ENCODE data around the gene MRPL27. TPM values are rescaled to one million over a fixed set of nuclear protein-coding genes. Genes with fewer than 3 reads are reported as not detected.

Gene MRPL27
- total and polyA plus RNA-seq, 10 donors = 26.4 to 102 (median 34.9) TPM

DNA sequence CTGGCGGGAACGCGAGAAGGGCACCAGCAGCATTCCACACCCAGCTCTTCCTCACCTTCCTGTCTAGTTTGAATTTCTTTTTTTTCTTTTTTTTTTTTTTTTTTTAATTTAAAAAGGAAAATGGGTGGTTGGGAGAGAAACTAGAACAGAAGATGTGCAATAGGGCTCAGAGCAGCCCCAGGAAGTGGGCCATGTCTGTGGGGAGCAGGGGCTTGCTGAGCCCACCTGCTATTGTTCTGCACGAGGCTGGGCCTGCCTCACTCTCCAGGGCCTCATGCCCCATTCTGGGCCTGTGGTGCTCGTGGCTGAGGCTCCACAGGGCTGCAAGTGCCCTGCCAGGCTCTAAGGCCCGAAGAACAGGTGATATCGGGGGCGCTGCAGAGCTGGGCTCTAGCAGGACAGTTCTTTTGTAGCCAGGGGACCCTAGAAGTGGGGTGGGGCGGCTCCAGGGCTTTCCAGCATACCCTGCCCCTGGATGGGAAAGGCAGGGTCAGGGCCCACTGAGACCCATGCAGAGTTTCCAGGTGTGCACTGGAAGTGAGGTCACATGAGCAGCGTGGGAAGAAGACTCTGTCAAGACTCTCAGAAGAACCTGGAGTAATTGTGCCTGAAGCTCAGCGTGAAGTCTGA, 12.4 kb downstream of the MRPL27 start:
- peak; percentile 59 for DNase-seq

DNA sequence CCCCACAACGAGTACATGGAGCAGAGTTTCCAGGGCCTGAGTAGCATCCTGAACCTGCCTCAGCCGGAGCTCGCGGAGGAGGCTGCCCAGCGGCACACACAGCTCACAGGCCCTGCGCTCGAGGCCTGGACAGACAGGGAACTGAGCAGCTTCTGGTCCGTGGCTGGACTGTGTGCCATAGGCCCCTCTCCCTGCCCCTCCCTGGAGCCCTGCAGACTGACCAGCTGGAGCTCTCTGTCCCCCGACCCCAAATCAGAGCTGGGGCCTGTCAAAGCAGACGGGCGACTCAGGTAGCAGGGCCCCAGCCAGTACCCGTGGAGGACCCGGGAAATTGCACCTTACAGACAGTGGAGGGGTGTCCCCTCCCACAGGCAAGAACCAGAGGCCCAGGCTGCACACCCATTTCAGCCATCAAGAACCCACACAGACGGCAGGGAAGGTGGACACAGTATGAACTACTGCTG, 13.0 kb downstream of the MRPL27 start:
- intact Hi-C loops (cut with DNase I; ENCODE audit: low total_unique reads) = no loop called here

More for the DNA sequence above, 12.4 kb downstream of the MRPL27 start:
- Histone ChIP-seq H3K4me3 (no peak overlapping the region), H3K4me1 (peaks cover 6 to 15% (median 8%) of the 10 kb centered on the region in 6 donors), H3K36me3 (peaks cover 0 to 74% (median 45%) of the 10 kb centered on the region in 6 donors), H3K27ac (no peak overlapping the region), H3K27me3 (replicated peaks in 1 of 7) (no peaks in the 10 kb centered on the region), H3K9me3 (no peaks in the 10 kb centered on the region)
- WGBS, 5 donors = 79 to 95% (median 89%) methylated on average over 10 to 11 of the region's 11 CpGs
- TF ChIP-seq POLR2AphosphoS5 (IDR thresholded peaks at IDR 0.05) (no peak), POLR2A (IDR thresholded peaks at IDR 0.05) (no peak)
- TF ChIP-seq, protein P1, sequence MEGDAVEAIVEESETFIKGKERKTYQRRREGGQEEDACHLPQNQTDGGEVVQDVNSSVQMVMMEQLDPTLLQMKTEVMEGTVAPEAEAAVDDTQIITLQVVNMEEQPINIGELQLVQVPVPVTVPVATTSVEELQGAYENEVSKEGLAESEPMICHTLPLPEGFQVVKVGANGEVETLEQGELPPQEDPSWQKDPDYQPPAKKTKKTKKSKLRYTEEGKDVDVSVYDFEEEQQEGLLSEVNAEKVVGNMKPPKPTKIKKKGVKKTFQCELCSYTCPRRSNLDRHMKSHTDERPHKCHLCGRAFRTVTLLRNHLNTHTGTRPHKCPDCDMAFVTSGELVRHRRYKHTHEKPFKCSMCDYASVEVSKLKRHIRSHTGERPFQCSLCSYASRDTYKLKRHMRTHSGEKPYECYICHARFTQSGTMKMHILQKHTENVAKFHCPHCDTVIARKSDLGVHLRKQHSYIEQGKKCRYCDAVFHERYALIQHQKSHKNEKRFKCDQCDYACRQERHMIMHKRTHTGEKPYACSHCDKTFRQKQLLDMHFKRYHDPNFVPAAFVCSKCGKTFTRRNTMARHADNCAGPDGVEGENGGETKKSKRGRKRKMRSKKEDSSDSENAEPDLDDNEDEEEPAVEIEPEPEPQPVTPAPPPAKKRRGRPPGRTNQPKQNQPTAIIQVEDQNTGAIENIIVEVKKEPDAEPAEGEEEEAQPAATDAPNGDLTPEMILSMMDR (IDR thresholded peaks at IDR 0.05 in 8 of 11, conservative IDR thresholded peaks at IDR 0.05 in 3 of 11) = no peak
- intact Hi-C loops (cut with DNase I; ENCODE audit: low total_unique reads) = no loop called here

DNA sequence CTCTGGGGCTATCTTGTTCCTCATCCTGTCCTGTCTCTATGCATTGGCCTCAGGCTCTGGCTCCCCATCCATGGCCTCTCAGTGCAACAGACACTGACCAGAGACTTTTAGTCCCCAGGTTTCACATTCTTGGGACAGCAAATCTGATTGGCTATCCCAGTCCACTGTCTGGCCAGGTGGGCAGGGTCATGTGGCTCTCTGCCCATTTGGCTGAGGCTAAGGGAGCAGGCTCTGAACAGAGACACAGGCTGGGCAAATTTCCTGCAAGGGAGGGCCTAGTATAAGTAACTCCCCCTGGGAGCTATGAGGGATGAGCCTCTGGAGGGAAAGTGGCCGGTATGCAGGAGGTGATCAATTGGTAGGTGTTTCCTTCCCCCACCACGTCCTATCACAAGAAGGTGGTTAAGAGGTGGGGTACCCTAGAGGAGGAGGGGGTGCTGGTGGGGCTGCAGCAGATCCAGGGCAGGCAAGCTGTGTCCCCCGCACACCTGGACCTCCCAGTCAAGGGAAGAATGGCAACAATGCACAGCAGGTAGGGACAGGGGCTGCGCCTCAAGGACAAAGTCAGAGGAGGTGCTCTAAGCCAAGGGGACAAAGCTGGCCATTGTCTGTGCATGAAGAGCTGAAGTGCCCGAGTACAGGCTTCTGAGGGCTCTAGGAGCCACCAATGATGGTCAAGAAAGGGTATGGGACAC, 13.8 kb downstream of the MRPL27 start:
- whole genome bisulfite sequencing, 5 donors = 72 to 87% (median 86%) methylated on average over 5 of the region's 5 CpGs
- H3K36me3 ChIP-seq = peaks cover 0 to 74% (median 56%) of the 10 kb centered on the region in 6 donors
- TF ChIP-seq POLR2AphosphoS5 (IDR thresholded peaks at IDR 0.05) (no peak), POLR2A (IDR thresholded peaks at IDR 0.05) (no peak)
- TF ChIP-seq, protein P1 (IDR thresholded peaks at IDR 0.05 in 8 of 11, conservative IDR thresholded peaks at IDR 0.05 in 3 of 11) = no peak
- DNase-seq = no peak
- H3K9me3 ChIP-seq = no peaks in the 10 kb centered on the region
- no peaks in the 10 kb centered on the region for H3K27me3 ChIP-seq (replicated peaks in 1 of 7)
- intact Hi-C loops (cut with DNase I; ENCODE audit: low total_unique reads) = no loop called here
- no peak overlapping the region for H3K4me3 ChIP-seq
- H3K4me1 ChIP-seq = peaks cover 6 to 15% (median 8%) of the 10 kb centered on the region in 6 donors
- H3K27ac ChIP-seq = no peak overlapping the region

More for the DNA sequence above, 13.0 kb downstream of the MRPL27 start:
- Histone ChIP-seq H3K4me3 (no peak overlapping the region), H3K4me1 (peaks cover 6 to 15% (median 8%) of the 10 kb centered on the region in 6 donors), H3K27me3 (replicated peaks in 1 of 7) (no peaks in the 10 kb centered on the region), H3K36me3 (peaks cover 0 to 74% (median 48%) of the 10 kb centered on the region in 6 donors), H3K9me3 (no peaks in the 10 kb centered on the region), H3K27ac (no peak overlapping the region)
- peak in 1 of 3 donors; percentile 36 for TF ChIP-seq POLR2AphosphoS5 (IDR thresholded peaks at IDR 0.05)
- TF ChIP-seq POLR2A (IDR thresholded peaks at IDR 0.05) = no peak
- TF ChIP-seq, protein P1 (IDR thresholded peaks at IDR 0.05 in 8 of 11, conservative IDR thresholded peaks at IDR 0.05 in 3 of 11) = no peak
- DNase-seq = no peak
- WGBS, 5 donors = 64 to 92% (median 88%) methylated on average over 1 to 14 of the region's 14 CpGs

DNA sequence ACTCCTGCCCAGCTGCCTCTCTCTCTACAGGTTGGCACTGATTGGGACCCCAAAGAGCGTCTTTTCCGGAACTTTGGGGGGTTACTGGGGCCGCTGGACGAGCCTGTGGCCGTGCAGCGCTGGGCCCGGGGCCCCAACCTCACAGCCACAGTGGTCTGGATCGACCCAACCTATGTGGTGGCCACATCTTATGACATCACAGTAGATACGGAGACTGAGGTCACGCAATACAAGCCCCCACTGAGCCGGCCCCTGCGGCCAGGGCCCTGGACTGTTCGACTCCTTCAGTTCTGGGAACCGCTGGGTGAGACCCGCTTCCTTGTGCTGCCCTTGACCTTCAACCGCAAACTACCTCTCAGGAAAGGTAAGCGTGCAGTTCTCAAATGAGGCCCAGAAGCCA, 14.8 kb downstream of the MRPL27 start:
- H3K27ac ChIP-seq = no peak overlapping the region
- H3K4me3 ChIP-seq = no peak overlapping the region
- WGBS, 5 donors = 92 to 96% (median 94%) methylated on average over 8 to 17 of the region's 17 CpGs
- intact Hi-C loops (cut with DNase I; ENCODE audit: low total_unique reads) = no loop called here
- no peaks in the 10 kb centered on the region for H3K27me3 ChIP-seq (replicated peaks in 1 of 7)
- no peak for DNase-seq
- TF ChIP-seq, protein P1 (IDR thresholded peaks at IDR 0.05 in 8 of 11, conservative IDR thresholded peaks at IDR 0.05 in 3 of 11) = no peak
- TF ChIP-seq POLR2A (IDR thresholded peaks at IDR 0.05) (no peak), POLR2AphosphoS5 (IDR thresholded peaks at IDR 0.05) (peak in 1 of 3 donors; percentile 33)
- no peaks in the 10 kb centered on the region for H3K9me3 ChIP-seq
- peaks cover 6 to 15% (median 8%) of the 10 kb centered on the region in 6 donors for H3K4me1 ChIP-seq
- H3K36me3 ChIP-seq = peaks cover 0 to 81% (median 63%) of the 10 kb centered on the region in 6 donors

Measured in spleen (tissue), 11 donors.